Measurements from ENCODE around the gene NEDD8. TPM values are rescaled to one million over a fixed set of nuclear protein-coding genes. Genes with fewer than 3 reads are reported as not detected.

The NEDD8 gene
- polyA plus RNA-seq, 1 donor from 2014 or later: 431 TPM

GRCh38 chr14:24212924-24213865, 19.0 kb downstream of the NEDD8 start, which contains the start of gene CHMP4A:
TSS of gene CHMP4A (minus strand) at chr14:24213488. CDS start at chr14:24213439, 49 bp downstream.
- H3K9ac ChIP-seq (ENCODE audit: low read length): peak within 1 kb of the TSS; percentile 88
- TF ChIP-seq EZH2 (IDR thresholded peaks at IDR 0.05; ENCODE audit: borderline replicate concordance, insufficient read depth, low read length, poor library complexity, severe bottlenecking) (no peak), EP300 (conservative IDR thresholded peaks at IDR 0.05; ENCODE audit: poor library complexity, severe bottlenecking) (peak; percentile 54), CTCF (IDR thresholded peaks at IDR 0.05; ENCODE audit: poor library complexity, severe bottlenecking) (peak; percentile 40), POLR2AphosphoS5 (IDR thresholded peaks at IDR 0.05) (peak; percentile 98), RAD21 (conservative IDR thresholded peaks at IDR 0.05) (peak; percentile 32), REST (IDR thresholded peaks at IDR 0.05; ENCODE audit: borderline replicate concordance) (no peak), SMC3 (conservative IDR thresholded peaks at IDR 0.05; ENCODE audit: poor library complexity) (no peak), TAF1 (IDR thresholded peaks at IDR 0.05; ENCODE audit: low read depth) (peak; percentile 65), MXI1 (conservative IDR thresholded peaks at IDR 0.05; ENCODE audit: poor library complexity, severe bottlenecking) (peak; percentile 86)
- peak within 1 kb of the TSS; percentile 86 for H3K4me3 ChIP-seq (ENCODE audit: low read length)
- H3K9me2 ChIP-seq (ENCODE audit: insufficient read depth, low read length): no peaks in the 10 kb centered on the region
- peak within 1 kb of the TSS; percentile 41 for H3K4me2 ChIP-seq (ENCODE audit: low read length)
- H3K36me3 ChIP-seq (ENCODE audit: insufficient read depth, low read length): no peaks in the 10 kb centered on the region
- H3K27ac ChIP-seq (ENCODE audit: low read length): peak within 1 kb of the TSS; percentile 92
- H3K79me2 ChIP-seq (replicated peaks; ENCODE audit: insufficient read depth, low read length): peaks cover 2% of the 10 kb centered on the region
- H3K27me3 ChIP-seq (ENCODE audit: insufficient read depth, low read depth, low read length): no peaks in the 10 kb centered on the region
- no peaks in the 10 kb centered on the region for H3K9me3 ChIP-seq (ENCODE audit: low read length)
- no peaks in the 10 kb centered on the region for H4K20me1 ChIP-seq (ENCODE audit: insufficient read depth)
- no peaks in the 10 kb centered on the region for H3F3A ChIP-seq (ENCODE audit: insufficient read depth, low read length, poor library complexity, severe bottlenecking)
- peak within 1 kb of the TSS; percentile 52 for H2AFZ ChIP-seq (ENCODE audit: low read depth, low read length)

GRCh38 chr14:24211311-24211710, 20.9 kb downstream of the NEDD8 start:
- H4K20me1 ChIP-seq (ENCODE audit: insufficient read depth): no peaks in the 10 kb centered on the region
- no peaks in the 10 kb centered on the region for H3K9me3 ChIP-seq (ENCODE audit: low read length)
- no peaks in the 10 kb centered on the region for H3F3A ChIP-seq (ENCODE audit: insufficient read depth, low read length, poor library complexity, severe bottlenecking)
- H2AFZ ChIP-seq (ENCODE audit: low read depth, low read length): no peak overlapping the region
- no peaks in the 10 kb centered on the region for H3K27me3 ChIP-seq (ENCODE audit: insufficient read depth, low read depth, low read length)
- H3K27ac ChIP-seq (ENCODE audit: low read length): no peak overlapping the region
- H3K4me2 ChIP-seq (ENCODE audit: low read length): no peak overlapping the region
- H3K79me2 ChIP-seq (replicated peaks; ENCODE audit: insufficient read depth, low read length): peaks cover 2% of the 10 kb centered on the region
- TF ChIP-seq EZH2 (IDR thresholded peaks at IDR 0.05; ENCODE audit: borderline replicate concordance, insufficient read depth, low read length, poor library complexity, severe bottlenecking) (no peak), TAF1 (IDR thresholded peaks at IDR 0.05; ENCODE audit: low read depth) (no peak), RAD21 (conservative IDR thresholded peaks at IDR 0.05) (no peak), EP300 (conservative IDR thresholded peaks at IDR 0.05; ENCODE audit: poor library complexity, severe bottlenecking) (no peak), CTCF (IDR thresholded peaks at IDR 0.05; ENCODE audit: poor library complexity, severe bottlenecking) (no peak), MXI1 (conservative IDR thresholded peaks at IDR 0.05; ENCODE audit: poor library complexity, severe bottlenecking) (no peak), POLR2AphosphoS5 (IDR thresholded peaks at IDR 0.05) (no peak), SMC3 (conservative IDR thresholded peaks at IDR 0.05; ENCODE audit: poor library complexity) (no peak), REST (IDR thresholded peaks at IDR 0.05; ENCODE audit: borderline replicate concordance) (no peak)
- H3K9me2 ChIP-seq (ENCODE audit: insufficient read depth, low read length): no peaks in the 10 kb centered on the region
- H3K9ac ChIP-seq (ENCODE audit: low read length): no peak overlapping the region
- H3K4me3 ChIP-seq (ENCODE audit: low read length): no peak overlapping the region
- no peaks in the 10 kb centered on the region for H3K36me3 ChIP-seq (ENCODE audit: insufficient read depth, low read length)
